Neural progenitor cell (in vitro differentiated cells): Measurements from ENCODE around the gene ABCC10. TPM values are rescaled to one million over a fixed set of nuclear protein-coding genes. Genes with fewer than 3 reads are reported as not detected.
"Not testable (repeated sequence)": the region's sequence is repeated elsewhere in the genome, so short reads cannot be mapped to it uniquely, and the experiment has no call there.

Experiments
- DNase-seq: peaks from one replicate; pipeline ENCODE4 v3.0.0-alpha.2; 2016; ENCODE audit warnings: low spot score
- H2AFZ ChIP-seq: fragments of 200-600 bp; sonication (generic); replicated peaks from 2 replicates; pipeline ENCODE4 v1.6.1; 2016; ENCODE audit warnings: antibody characterized with exemption
- H3F3A ChIP-seq: fragments of 200-600 bp; sonication (generic); 2 replicates; pipeline ENCODE4 v1.6.1; 2016; ENCODE audit warnings: antibody characterized with exemption, low read depth
- H3K27ac ChIP-seq: fragments of 200-600 bp; sonication (generic); 2 replicates; pipeline ENCODE4 v1.5.1; 2016; ENCODE audit warnings: mild to moderate bottlenecking
- H3K27me3 ChIP-seq: fragments of 200-600 bp; sonication (generic); 2 replicates; pipeline ENCODE4 v1.6.1; 2016; ENCODE audit warnings: mild to moderate bottlenecking, moderate library complexity
- H3K36me3 ChIP-seq: fragments of 200-600 bp; sonication (generic); 2 replicates; pipeline ENCODE4 v1.5.1; 2016
- H3K4me1 ChIP-seq: fragments of 200-600 bp; sonication (generic); 2 replicates; pipeline ENCODE4 v1.6.1; 2016; ENCODE audit warnings: mixed run types
- H3K4me2 ChIP-seq: fragments of 200-600 bp; sonication (generic); 2 replicates; pipeline ENCODE4 v1.6.1; 2016
- H3K4me3 ChIP-seq: fragments of 200-600 bp; sonication (generic); 2 replicates; pipeline ENCODE4 v1.5.1; 2016
- H3K79me2 ChIP-seq: fragments of 200-600 bp; sonication (generic); 2 replicates; pipeline ENCODE4 v1.6.1; 2016; ENCODE audit warnings: low read depth
- H3K9ac ChIP-seq: fragments of 200-600 bp; sonication (generic); 2 replicates; pipeline ENCODE4 v1.6.1; 2016
- H3K9me3 ChIP-seq: fragments of 200-600 bp; sonication (generic); 2 replicates; pipeline ENCODE4 v1.5.1; 2016; ENCODE audit warnings: low read depth
- H4K20me1 ChIP-seq: fragments of 200-600 bp; sonication (generic); 2 replicates; pipeline ENCODE4 v1.6.1; 2016; ENCODE audit warnings: low read depth
- H3K27ac Mint-ChIP-seq: 3 replicates; pipeline ENCODE4 v1.8.0; 2021; ENCODE audit warnings: mixed read lengths
- H3K27me3 Mint-ChIP-seq: 2 replicates; pipeline ENCODE4 v1.8.0; 2022; ENCODE audit warnings: low read depth, mild to moderate bottlenecking, inconsistent platforms, moderate library complexity, mixed read lengths; ENCODE audit not compliant: insufficient read depth
- H3K36me3 Mint-ChIP-seq: 3 replicates; pipeline ENCODE4 v1.8.0; 2021; ENCODE audit warnings: mixed read lengths
- H3K4me1 Mint-ChIP-seq: 3 replicates; pipeline ENCODE4 v1.8.0; 2021; ENCODE audit warnings: mixed read lengths
- H3K4me3 Mint-ChIP-seq: 3 replicates; pipeline ENCODE4 v1.8.0; 2021; ENCODE audit warnings: mild to moderate bottlenecking, moderate library complexity, mixed read lengths
- H3K9me3 Mint-ChIP-seq: 3 replicates; pipeline ENCODE4 v1.8.0; 2020; ENCODE audit warnings: mixed read lengths
- CTCF ChIP-seq: fragments of 200-600 bp; sonication (generic); IDR thresholded peaks from 2 replicates; pipeline ENCODE4 v1.5.1; 2017; ENCODE audit warnings: antibody characterized with exemption, mild to moderate bottlenecking
- EZH2 ChIP-seq: fragments of 200-600 bp; sonication (generic); IDR thresholded peaks from 2 replicates; pipeline ENCODE4 v1.6.1; 2017; ENCODE audit warnings: antibody characterized with exemption, mild to moderate bottlenecking, moderate library complexity
- EZH2phosphoT487 ChIP-seq: fragments of 200-600 bp; sonication (generic); IDR thresholded peaks from 2 replicates; pipeline ENCODE4 v1.6.1; 2017; ENCODE audit warnings: antibody characterized with exemption
- total RNA-seq: library from RNA; depleted of rRNA; stranded (reverse); fragments of >200 nt; gene quantifications from 2 replicates; pipeline ENCODE4 v1.2.3, GENCODE V29; 2015; ENCODE audit warnings: low replicate concordance

The ABCC10 gene
- total RNA-seq, 1 donor from 2014 or later: 10.1 TPM

GRCh38 chr6:43391440-43392031 is 35.8 kb upstream of the ABCC10 start:
- no peak overlapping the region for H3K27ac ChIP-seq
- peak overlapping the region; percentile 25 for H3K4me2 ChIP-seq
- no peaks in the 10 kb centered on the region for H4K20me1 ChIP-seq
- no peaks in the 10 kb centered on the region for H3K9me3 Mint-ChIP-seq
- no peak for DNase-seq
- peaks cover 8% of the 10 kb centered on the region for H3K27me3 Mint-ChIP-seq
- no peaks in the 10 kb centered on the region for H3K79me2 ChIP-seq
- no peaks in the 10 kb centered on the region for H3K27me3 ChIP-seq
- peak overlapping the region; percentile 93 for H2AFZ ChIP-seq
- no peak for TF ChIP-seq CTCF
- TF ChIP-seq EZH2phosphoT487: no peak
- no peak for TF ChIP-seq EZH2
- peaks cover 8% of the 10 kb centered on the region for H3K4me1 ChIP-seq
- no peak overlapping the region for H3K4me3 ChIP-seq
- no peaks in the 10 kb centered on the region for H3K36me3 Mint-ChIP-seq
- H3K27ac Mint-ChIP-seq: peak overlapping the region; percentile 61
- peaks cover 22% of the 10 kb centered on the region for H3K4me1 Mint-ChIP-seq
- H3K9me3 ChIP-seq: no peaks in the 10 kb centered on the region
- no peaks in the 10 kb centered on the region for H3K36me3 ChIP-seq
- no peak overlapping the region for H3K9ac ChIP-seq
- no peaks in the 10 kb centered on the region for H3F3A ChIP-seq
- no peak overlapping the region for H3K4me3 Mint-ChIP-seq

GRCh38 chr6:43393133-43393532 is 34.2 kb upstream of the ABCC10 start:
- not testable (repeated sequence) for H3K27ac ChIP-seq, H3K4me3 ChIP-seq
- H2AFZ ChIP-seq: peak overlapping the region; percentile 84

GRCh38 chr6:43393602-43394001 is 33.7 kb upstream of the ABCC10 start:
- no peaks in the 10 kb centered on the region for H3K27me3 ChIP-seq
- H3K36me3 ChIP-seq: no peaks in the 10 kb centered on the region
- TF ChIP-seq CTCF (no peak), EZH2phosphoT487 (no peak), EZH2 (no peak)
- H3K4me1 Mint-ChIP-seq: peaks cover 22% of the 10 kb centered on the region
- peaks cover 8% of the 10 kb centered on the region for H3K27me3 Mint-ChIP-seq
- peak overlapping the region; percentile 4 for H3K27ac Mint-ChIP-seq
- H3K4me2 ChIP-seq: no peak overlapping the region
- no peaks in the 10 kb centered on the region for H3K9me3 Mint-ChIP-seq
- peak overlapping the region; percentile 84 for H2AFZ ChIP-seq
- H3K9ac ChIP-seq: no peak overlapping the region
- no peak overlapping the region for H3K27ac ChIP-seq
- no peaks in the 10 kb centered on the region for H3K36me3 Mint-ChIP-seq
- no peaks in the 10 kb centered on the region for H3K79me2 ChIP-seq
- no peak overlapping the region for H3K4me3 Mint-ChIP-seq
- H3K4me3 ChIP-seq: no peak overlapping the region
- H3F3A ChIP-seq: no peaks in the 10 kb centered on the region
- no peaks in the 10 kb centered on the region for H3K9me3 ChIP-seq
- no peak for DNase-seq
- H3K4me1 ChIP-seq: peaks cover 8% of the 10 kb centered on the region
- H4K20me1 ChIP-seq: no peaks in the 10 kb centered on the region

More at GRCh38 chr6:43393133-43393532, 34.2 kb upstream of the ABCC10 start:
- not testable (repeated sequence) for H3K9me3 Mint-ChIP-seq, H3K79me2 ChIP-seq, H3K27me3 ChIP-seq, H3K36me3 Mint-ChIP-seq, H3K9ac ChIP-seq, H3K27ac Mint-ChIP-seq, H3K36me3 ChIP-seq, H3F3A ChIP-seq, H3K4me1 ChIP-seq, H3K27me3 Mint-ChIP-seq, H3K9me3 ChIP-seq, H4K20me1 ChIP-seq, H3K4me3 Mint-ChIP-seq, DNase-seq, H3K4me2 ChIP-seq
- H3K4me1 Mint-ChIP-seq: peaks cover 22% of the 10 kb centered on the region

GRCh38 chr6:43394982-43395381 is 32.4 kb upstream of the ABCC10 start:
- H3K27me3 Mint-ChIP-seq: peaks cover 10% of the 10 kb centered on the region
- no peaks in the 10 kb centered on the region for H3K36me3 Mint-ChIP-seq
- Histone ChIP-seq H3K36me3 (no peaks in the 10 kb centered on the region), H3K27ac (no peak overlapping the region), H3F3A (no peaks in the 10 kb centered on the region), H2AFZ (no peak overlapping the region), H3K9ac (no peak overlapping the region), H3K4me3 (no peak overlapping the region), H3K9me3 (no peaks in the 10 kb centered on the region), H4K20me1 (no peaks in the 10 kb centered on the region), H3K4me2 (no peak overlapping the region), H3K27me3 (no peaks in the 10 kb centered on the region), H3K79me2 (no peaks in the 10 kb centered on the region), H3K4me1 (peaks cover 8% of the 10 kb centered on the region)
- TF ChIP-seq EZH2phosphoT487: no peak
- no peak for TF ChIP-seq CTCF
- TF ChIP-seq EZH2: no peak
- H3K9me3 Mint-ChIP-seq: no peaks in the 10 kb centered on the region
- no peak overlapping the region for H3K4me3 Mint-ChIP-seq
- no peak overlapping the region for H3K27ac Mint-ChIP-seq
- no peak for DNase-seq
- peaks cover 22% of the 10 kb centered on the region for H3K4me1 Mint-ChIP-seq
